HepG2 (cell line): Measurements from ENCODE around the gene DDI2. TPM values are rescaled to one million over a fixed set of nuclear protein-coding genes. Genes with fewer than 3 reads are reported as not detected.

Source experiments
- CEBPB ChIP-seq: IDR thresholded peaks from 2 replicates; pipeline ENCODE4 v1.6.1; 2011; ENCODE audit warnings: low read depth, low read length, improper control_type of control experiment, borderline replicate concordance
- EP300 ChIP-seq, 3 experiments: sonication (generic) in 1 of 3; formaldehyde crosslinking in 1 of 3; IDR thresholded peaks; 2 replicates each; pipeline versions ENCODE4 v1.5.1 to v1.6.1; 2011 to 2020; ENCODE audit warnings: low read depth in 2 of 3, low read length in 2 of 3, borderline replicate concordance in 1 of 3, improper control_type of control experiment in 1 of 3, mild to moderate bottlenecking in 1 of 3, missing genetic modification reagents in 1 of 3, moderate library complexity in 1 of 3
- JDP2 ChIP-seq: sonication (generic); formaldehyde crosslinking; IDR thresholded peaks from 2 replicates; pipeline ENCODE4 v1.8.1; 2022; ENCODE audit warnings: missing genetic modification reagents, borderline replicate concordance
- POLR2G ChIP-seq: fragments of 200-400 bp; formaldehyde crosslinking; IDR thresholded peaks from 2 replicates; pipeline ENCODE4 v1.6.1; 2018; ENCODE audit warnings: mild to moderate bottlenecking, low read depth, low read length, moderate library complexity
- SIN3A ChIP-seq: IDR thresholded peaks from 2 replicates; pipeline ENCODE4 v1.6.1; 2011; ENCODE audit warnings: low read depth, mild to moderate bottlenecking, control low read depth, low read length, borderline replicate concordance
- TARDBP ChIP-seq: sonication (generic); formaldehyde crosslinking; IDR thresholded peaks from 2 replicates; pipeline ENCODE4 v1.8.0; 2022; ENCODE audit warnings: mild to moderate bottlenecking, missing genetic modification reagents
- TEAD3 ChIP-seq: optimal IDR thresholded peaks from 2 replicates; pipeline ENCODE3; 2016; ENCODE audit warnings: borderline replicate concordance
- THAP11 ChIP-seq: IDR thresholded peaks from 2 replicates; pipeline ENCODE4 v1.6.1; 2016; ENCODE audit warnings: missing biosample characterization, missing genetic modification reagents
- ZEB1 ChIP-seq: IDR thresholded peaks from 2 replicates; pipeline ENCODE4 v1.6.1; 2012; ENCODE audit warnings: mild to moderate bottlenecking, low read depth, inconsistent platforms; ENCODE audit not compliant: insufficient replicate concordance
- ZFP36L1 ChIP-seq: sonication (generic); formaldehyde crosslinking; IDR thresholded peaks from 2 replicates; pipeline ENCODE4 v1.8.0; 2022; ENCODE audit warnings: mild to moderate bottlenecking, missing genetic modification reagents, moderate library complexity
- ZIK1 ChIP-seq: sonication (generic); formaldehyde crosslinking; IDR thresholded peaks from 2 replicates; pipeline ENCODE4 v1.5.0; 2020; ENCODE audit warnings: mild to moderate bottlenecking, low read depth, missing genetic modification reagents, borderline replicate concordance
- ZNF136 ChIP-seq: sonication (generic); formaldehyde crosslinking; IDR thresholded peaks from 2 replicates; pipeline ENCODE4 v1.8.1; 2022; ENCODE audit warnings: low read depth, mild to moderate bottlenecking, moderate library complexity, missing genetic modification reagents
- ZNF260 ChIP-seq: sonication (generic); formaldehyde crosslinking; IDR thresholded peaks from 2 replicates; pipeline ENCODE4 v1.4.0; 2020; ENCODE audit warnings: missing genetic modification reagents, low read depth, mild to moderate bottlenecking, borderline replicate concordance
- ZNF333 ChIP-seq: sonication (generic); formaldehyde crosslinking; IDR thresholded peaks from 2 replicates; pipeline ENCODE4 v1.4.0; 2020; ENCODE audit warnings: mild to moderate bottlenecking, missing genetic modification reagents, borderline replicate concordance
- ZNF382 ChIP-seq: sonication (generic); formaldehyde crosslinking; IDR thresholded peaks from 2 replicates; pipeline ENCODE4 v1.5.0; 2020; ENCODE audit warnings: missing genetic modification reagents, mild to moderate bottlenecking, borderline replicate concordance
- ZNF44 ChIP-seq: sonication (generic); formaldehyde crosslinking; IDR thresholded peaks from 2 replicates; pipeline ENCODE4 v1.5.1; 2020; ENCODE audit warnings: mild to moderate bottlenecking, missing genetic modification reagents
- ZNF781 ChIP-seq: sonication (generic); formaldehyde crosslinking; IDR thresholded peaks from 2 replicates; pipeline ENCODE4 v1.5.1; 2020; ENCODE audit warnings: borderline replicate concordance, mild to moderate bottlenecking, missing genetic modification reagents; ENCODE audit errors: not compliant biosample characterization
- polyA plus RNA-seq, 8 experiments: library from polyadenylated mRNA; depleted of rRNA in 3 of 8; stranded (reverse) in 7 of 8; unstranded in 1 of 8; fragments of >200 nt; fragmentation: Illumina TruSeq in 4 of 8; extraction: Trizol in 4 of 8; gene quantifications; 2 replicates each; pipeline versions ENCODE4 v1.2.1 to v1.2.3, GENCODE V29; 2011 to 2016; ENCODE audit warnings: low read depth in 4 of 8, missing spikeins in 1 of 8, mixed read lengths in 1 of 8; ENCODE audit not compliant: insufficient read depth in 1 of 8
- total RNA-seq, 5 experiments: library from RNA; depleted of rRNA; stranded (reverse); fragments of >200 nt; fragmentation: Illumina TruSeq; extraction: Trizol; gene quantifications; 2 replicates each; pipeline ENCODE4 v1.2.3, GENCODE V29; 2016; ENCODE audit warnings: low read depth in 1 of 5
- TF ChIP-seq, protein P1 (sequence below): sonication (generic); formaldehyde crosslinking; conservative IDR thresholded peaks from 2 replicates; pipeline ENCODE4 v1.4.0; 2020; ENCODE audit warnings: missing genetic modification reagents
- TF ChIP-seq, protein P2 (sequence below): sonication (generic); formaldehyde crosslinking; IDR thresholded peaks from 2 replicates; pipeline ENCODE4 v1.5.1; 2020; ENCODE audit warnings: missing genetic modification reagents, mild to moderate bottlenecking, borderline replicate concordance
- TF ChIP-seq, protein P3 (sequence below): sonication (generic); formaldehyde crosslinking; IDR thresholded peaks from 2 replicates; pipeline ENCODE4 v1.4.0; 2020; ENCODE audit warnings: missing genetic modification reagents, mild to moderate bottlenecking, borderline replicate concordance
- TF ChIP-seq, protein P4 (sequence below): sonication (generic); formaldehyde crosslinking; IDR thresholded peaks from 2 replicates; pipeline ENCODE4 v1.8.0; 2022; ENCODE audit warnings: mild to moderate bottlenecking, missing genetic modification reagents, borderline replicate concordance

The DDI2 gene
- total and polyA plus RNA-seq, 2 of the 13 experiments (the other 11 are each of a cell fraction or from before 2014, with no cell fraction given) = 8.5 to 25.7 TPM

DNA sequence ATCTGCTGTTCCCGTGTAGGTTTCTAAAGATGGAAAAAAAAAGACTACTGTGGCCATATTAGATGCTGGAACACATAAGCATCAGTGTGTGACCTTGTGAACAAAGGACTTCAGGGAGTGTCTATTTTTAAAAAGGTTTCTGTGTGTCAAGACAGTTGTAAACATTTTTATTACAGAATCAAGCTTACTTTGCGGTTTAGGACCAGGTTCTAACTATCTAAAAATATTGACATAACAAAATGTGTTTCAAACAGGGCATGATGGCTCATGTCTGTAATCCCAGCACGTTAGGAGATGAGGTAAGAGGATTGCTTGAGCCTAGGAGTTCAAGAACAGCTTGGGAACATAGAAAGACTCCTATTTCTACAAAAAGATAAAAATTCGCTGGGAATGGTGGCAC, 7.1 kb upstream of the DDI2 start (continued):
- no peak for TF ChIP-seq ZNF781 (CRISPR knock-in tag)
- TF ChIP-seq, protein P1, sequence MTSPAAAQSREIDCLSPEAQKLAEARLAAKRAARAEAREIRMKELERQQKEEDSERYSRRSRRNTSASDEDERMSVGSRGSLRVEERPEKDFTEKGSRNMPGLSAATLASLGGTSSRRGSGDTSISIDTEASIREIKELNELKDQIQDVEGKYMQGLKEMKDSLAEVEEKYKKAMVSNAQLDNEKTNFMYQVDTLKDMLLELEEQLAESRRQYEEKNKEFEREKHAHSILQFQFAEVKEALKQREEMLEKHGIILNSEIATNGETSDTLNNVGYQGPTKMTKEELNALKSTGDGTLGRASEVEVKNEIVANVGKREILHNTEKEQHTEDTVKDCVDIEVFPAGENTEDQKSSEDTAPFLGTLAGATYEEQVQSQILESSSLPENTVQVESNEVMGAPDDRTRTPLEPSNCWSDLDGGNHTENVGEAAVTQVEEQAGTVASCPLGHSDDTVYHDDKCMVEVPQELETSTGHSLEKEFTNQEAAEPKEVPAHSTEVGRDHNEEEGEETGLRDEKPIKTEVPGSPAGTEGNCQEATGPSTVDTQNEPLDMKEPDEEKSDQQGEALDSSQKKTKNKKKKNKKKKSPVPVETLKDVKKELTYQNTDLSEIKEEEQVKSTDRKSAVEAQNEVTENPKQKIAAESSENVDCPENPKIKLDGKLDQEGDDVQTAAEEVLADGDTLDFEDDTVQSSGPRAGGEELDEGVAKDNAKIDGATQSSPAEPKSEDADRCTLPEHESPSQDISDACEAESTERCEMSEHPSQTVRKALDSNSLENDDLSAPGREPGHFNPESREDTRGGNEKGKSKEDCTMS (CRISPR knock-in tag) = no peak
- TF ChIP-seq ZNF333 (CRISPR knock-in tag) = no peak
- TF ChIP-seq POLR2G = no peak
- TF ChIP-seq, protein P2, sequence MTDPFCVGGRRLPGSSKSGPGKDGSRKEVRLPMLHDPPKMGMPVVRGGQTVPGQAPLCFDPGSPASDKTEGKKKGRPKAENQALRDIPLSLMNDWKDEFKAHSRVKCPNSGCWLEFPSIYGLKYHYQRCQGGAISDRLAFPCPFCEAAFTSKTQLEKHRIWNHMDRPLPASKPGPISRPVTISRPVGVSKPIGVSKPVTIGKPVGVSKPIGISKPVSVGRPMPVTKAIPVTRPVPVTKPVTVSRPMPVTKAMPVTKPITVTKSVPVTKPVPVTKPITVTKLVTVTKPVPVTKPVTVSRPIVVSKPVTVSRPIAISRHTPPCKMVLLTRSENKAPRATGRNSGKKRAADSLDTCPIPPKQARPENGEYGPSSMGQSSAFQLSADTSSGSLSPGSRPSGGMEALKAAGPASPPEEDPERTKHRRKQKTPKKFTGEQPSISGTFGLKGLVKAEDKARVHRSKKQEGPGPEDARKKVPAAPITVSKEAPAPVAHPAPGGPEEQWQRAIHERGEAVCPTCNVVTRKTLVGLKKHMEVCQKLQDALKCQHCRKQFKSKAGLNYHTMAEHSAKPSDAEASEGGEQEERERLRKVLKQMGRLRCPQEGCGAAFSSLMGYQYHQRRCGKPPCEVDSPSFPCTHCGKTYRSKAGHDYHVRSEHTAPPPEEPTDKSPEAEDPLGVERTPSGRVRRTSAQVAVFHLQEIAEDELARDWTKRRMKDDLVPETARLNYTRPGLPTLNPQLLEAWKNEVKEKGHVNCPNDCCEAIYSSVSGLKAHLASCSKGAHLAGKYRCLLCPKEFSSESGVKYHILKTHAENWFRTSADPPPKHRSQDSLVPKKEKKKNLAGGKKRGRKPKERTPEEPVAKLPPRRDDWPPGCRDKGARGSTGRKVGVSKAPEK = no peak
- no peak for TF ChIP-seq JDP2 (CRISPR knock-in tag)
- TF ChIP-seq EP300 (IDR thresholded peaks at IDR 0.05; ENCODE audit: low read depth in 2 of 2, low read length in 2 of 2) = peak in 1 of 2 experiments; percentile 53; a peak in 1 of 4 replicates
- TF ChIP-seq EP300 (CRISPR knock-in tag; IDR thresholded peaks at IDR 0.05; ENCODE audit: borderline replicate concordance) = no peak
- TF ChIP-seq ZEB1 = no peak
- TF ChIP-seq, protein P3, sequence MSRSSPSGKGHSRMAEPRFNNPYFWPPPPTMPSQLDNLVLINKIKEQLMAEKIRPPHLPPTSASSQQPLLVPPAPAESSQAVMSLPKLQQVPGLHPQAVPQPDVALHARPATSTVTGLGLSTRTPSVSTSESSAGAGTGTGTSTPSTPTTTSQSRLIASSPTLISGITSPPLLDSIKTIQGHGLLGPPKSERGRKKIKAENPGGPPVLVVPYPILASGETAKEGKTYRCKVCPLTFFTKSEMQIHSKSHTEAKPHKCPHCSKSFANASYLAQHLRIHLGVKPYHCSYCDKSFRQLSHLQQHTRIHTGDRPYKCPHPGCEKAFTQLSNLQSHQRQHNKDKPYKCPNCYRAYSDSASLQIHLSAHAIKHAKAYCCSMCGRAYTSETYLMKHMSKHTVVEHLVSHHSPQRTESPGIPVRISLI (CRISPR knock-in tag) = no peak
- TF ChIP-seq ZIK1 (CRISPR knock-in tag) = no peak
- TF ChIP-seq, protein P4, sequence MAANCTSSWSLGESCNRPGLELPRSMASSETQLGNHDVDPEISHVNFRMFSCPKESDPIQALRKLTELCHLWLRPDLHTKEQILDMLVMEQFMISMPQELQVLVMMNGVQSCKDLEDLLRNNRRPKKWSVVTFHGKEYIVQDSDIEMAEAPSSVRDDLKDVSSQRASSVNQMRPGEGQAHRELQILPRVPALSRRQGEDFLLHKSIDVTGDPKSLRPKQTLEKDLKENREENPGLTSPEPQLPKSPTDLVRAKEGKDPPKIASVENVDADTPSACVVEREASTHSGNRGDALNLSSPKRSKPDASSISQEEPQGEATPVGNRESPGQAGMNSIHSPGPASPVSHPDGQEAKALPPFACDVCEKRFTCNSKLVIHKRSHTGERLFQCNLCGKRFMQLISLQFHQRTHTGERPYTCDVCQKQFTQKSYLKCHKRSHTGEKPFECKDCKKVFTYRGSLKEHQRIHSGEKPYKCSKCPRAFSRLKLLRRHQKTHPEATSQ = no peak
- no peak for TF ChIP-seq ZNF260 (CRISPR knock-in tag)
- peak; percentile 15 for TF ChIP-seq TEAD3
- no peak for TF ChIP-seq CEBPB
- peak; percentile 51; the same call in 1 of the 2 replicates for TF ChIP-seq ZFP36L1 (CRISPR knock-in tag)
- TF ChIP-seq ZNF382 (CRISPR knock-in tag) = no peak
- no peak for TF ChIP-seq ZNF44 (CRISPR knock-in tag)
- TF ChIP-seq TARDBP (CRISPR knock-in tag) = no peak
- TF ChIP-seq SIN3A = no peak
- TF ChIP-seq THAP11 (CRISPR knock-in tag) = 0 out of 2 replicates have a peak, but pooled peaks have one; percentile 36
- TF ChIP-seq ZNF136 = no peak
